GM20000 (cell line): ENCODE results near the gene OXCT1.
A peak's percentile ranks its signal among the peaks of the same experiment; 100 is the strongest.
"Not testable (repeated sequence)": the region's sequence is repeated elsewhere in the genome, so short reads cannot be mapped to it uniquely, and the experiment has no call there.

ENCODE experiments used
- DNase-seq: peaks from one replicate; pipeline ENCODE4 v3.0.0; 2012; ENCODE audit warnings: low spot score
- CTCF ChIP-seq: IDR thresholded peaks from 2 replicates; pipeline ENCODE4 v1.5.1; 2012; ENCODE audit warnings: mild to moderate bottlenecking, control low read depth; ENCODE audit errors: extremely low read depth, missing control alignments

OXCT1 gene

GRCh38 chr5:41821051-41821450, 49.2 kb downstream of the OXCT1 start:
- no peak for DNase-seq
- TF ChIP-seq CTCF, result no peak

- no peak for TF ChIP-seq CTCF
- DNase-seq, result no peak
Measured at GRCh38 chr5:41820150-41820549, 50.1 kb downstream of the OXCT1 start.

- DNase-seq, result no peak
- TF ChIP-seq CTCF, result no peak
Measured at GRCh38 chr5:41817625-41818301, 52.5 kb downstream of the OXCT1 start.

GRCh38 chr5:41815663-41816229, 54.5 kb downstream of the OXCT1 start:
- TF ChIP-seq CTCF, result no peak
- no peak for DNase-seq

GRCh38 chr5:41815261-41815660, 55.0 kb downstream of the OXCT1 start:
- DNase-seq, result no peak
- TF ChIP-seq CTCF, result no peak

GRCh38 chr5:41814306-41814705, 55.9 kb downstream of the OXCT1 start:
- not testable (repeated sequence) for DNase-seq

- no peak for DNase-seq
- no peak for TF ChIP-seq CTCF
Measured at GRCh38 chr5:41812156-41812555, 58.1 kb downstream of the OXCT1 start.

- no peak for TF ChIP-seq CTCF
- peak; percentile 11 for DNase-seq
Measured at GRCh38 chr5:41809128-41809527, 61.1 kb downstream of the OXCT1 start.
